HL-60 (cell line): ENCODE measurements around the gene WNT11.

Experiments
- CTCF ChIP-seq: IDR thresholded peaks from one replicate; pipeline ENCODE4 v1.5.1; 2011; ENCODE audit warnings: low read length, control low read depth, inconsistent platforms; ENCODE audit not compliant: insufficient read depth
- POLR2AphosphoS5 ChIP-seq: IDR thresholded peaks from 2 replicates; pipeline ENCODE4 v1.6.1; 2012; ENCODE audit warnings: low read depth
- REST ChIP-seq: IDR thresholded peaks from 2 replicates; pipeline ENCODE4 v1.6.1; 2012; ENCODE audit warnings: low read depth; ENCODE audit not compliant: insufficient replicate concordance

- TF ChIP-seq REST (no peak), CTCF (no peak), POLR2AphosphoS5 (no peak)
Measured at GRCh38 chr11:76196849-76197248, 9.5 kb downstream of the WNT11 start.
